CD8-positive, alpha-beta memory T cell (primary cell): ENCODE data around the gene MED7. TPM values are rescaled to one million over a fixed set of nuclear protein-coding genes. Genes with fewer than 3 reads are reported as not detected.

Experiments
- CTCF ChIA-PET: fragments of 350-600 bp; sonication (Branson Sonifier 250); formaldehyde crosslinking; loops from one replicate; lab custom pipeline; 2021; ENCODE audit warnings: antibody characterized with exemption; lab: Charles Lee
- POLR2A ChIA-PET: fragments of 350-600 bp; sonication (Branson Sonifier 250); formaldehyde crosslinking; loops from one replicate; lab custom pipeline; 2021; ENCODE audit warnings: antibody characterized with exemption; lab: Charles Lee
- DNase-seq, 5 donors: peaks; one replicate each; pipeline versions ENCODE4 v3.0.0 to v3.0.0-alpha.2; 2020 to 2022; ENCODE audit warnings: mixed read lengths in 1 of 5
- H3K27ac ChIP-seq: one replicate; pipeline ENCODE4 v1.7.0; 2013; ENCODE audit warnings: low read depth, mild to moderate bottlenecking, low read length, moderate library complexity
- H3K27me3 ChIP-seq: 2 replicates; pipeline ENCODE4 v1.7.0; 2013; ENCODE audit warnings: low read length, mild to moderate bottlenecking; ENCODE audit not compliant: insufficient read depth, poor library complexity, severe bottlenecking
- H3K36me3 ChIP-seq: 2 replicates; pipeline ENCODE4 v1.7.0; 2013; ENCODE audit warnings: mild to moderate bottlenecking, low read length, moderate library complexity; ENCODE audit not compliant: insufficient read depth
- H3K4me1 ChIP-seq: 2 replicates; pipeline ENCODE4 v1.7.0; 2013; ENCODE audit warnings: mild to moderate bottlenecking, low read length, moderate library complexity; ENCODE audit not compliant: insufficient read depth
- H3K4me3 ChIP-seq: 2 replicates; pipeline ENCODE4 v1.7.0; 2013; ENCODE audit warnings: mild to moderate bottlenecking, low read length
- H3K9me3 ChIP-seq: 2 replicates; pipeline ENCODE4 v1.7.0; 2013; ENCODE audit warnings: mild to moderate bottlenecking, low read length
- H3K27ac Mint-ChIP-seq, 8 donors: one replicate each; pipeline ENCODE4 v1.8.0; 2020 to 2021; ENCODE audit warnings: mixed read lengths in 8 of 8, mild to moderate bottlenecking in 6 of 8, inconsistent platforms in 3 of 8, moderate library complexity in 3 of 8
- H3K27me3 Mint-ChIP-seq, 2 donors: one replicate each; pipeline ENCODE4 v1.8.0; 2020 to 2021; ENCODE audit warnings: mixed read lengths in 2 of 2, mild to moderate bottlenecking in 1 of 2, moderate library complexity in 1 of 2
- H3K36me3 Mint-ChIP-seq, 3 donors: one replicate each; pipeline ENCODE4 v1.8.0; 2020 to 2021; ENCODE audit warnings: mixed read lengths in 3 of 3, inconsistent platforms in 1 of 3, mild to moderate bottlenecking in 1 of 3
- H3K4me1 Mint-ChIP-seq, 3 donors: one replicate each; pipeline ENCODE4 v1.8.0; 2020 to 2021; ENCODE audit warnings: mixed read lengths in 3 of 3, inconsistent platforms in 1 of 3, mild to moderate bottlenecking in 1 of 3
- H3K4me3 Mint-ChIP-seq, 7 donors: one replicate each; pipeline ENCODE4 v1.8.0; 2020 to 2021; ENCODE audit warnings: mixed read lengths in 7 of 7, mild to moderate bottlenecking in 6 of 7, moderate library complexity in 4 of 7, inconsistent platforms in 2 of 7
- H3K9me3 Mint-ChIP-seq, 5 donors: one replicate each; pipeline ENCODE4 v1.8.0; 2020 to 2022; ENCODE audit warnings: mixed read lengths in 5 of 5, mild to moderate bottlenecking in 3 of 5, moderate library complexity in 2 of 5, inconsistent platforms in 1 of 5
- polyA plus RNA-seq: library from polyadenylated mRNA; unstranded; fragments of 300-500 nt; fragmentation: Illumina TruSeq; gene quantifications from one replicate; pipeline ENCODE4 v1.2.3, GENCODE V29; 2021
- total RNA-seq, 2 experiments: library from RNA; stranded (reverse); gene quantifications; one replicate each; pipeline ENCODE4 v1.2.3, GENCODE V29; 2021

MED7 gene
- total and polyA plus RNA-seq, 3 experiments from 2014 or later = 12.6 to 15.7 (median 14.7) TPM

DNA sequence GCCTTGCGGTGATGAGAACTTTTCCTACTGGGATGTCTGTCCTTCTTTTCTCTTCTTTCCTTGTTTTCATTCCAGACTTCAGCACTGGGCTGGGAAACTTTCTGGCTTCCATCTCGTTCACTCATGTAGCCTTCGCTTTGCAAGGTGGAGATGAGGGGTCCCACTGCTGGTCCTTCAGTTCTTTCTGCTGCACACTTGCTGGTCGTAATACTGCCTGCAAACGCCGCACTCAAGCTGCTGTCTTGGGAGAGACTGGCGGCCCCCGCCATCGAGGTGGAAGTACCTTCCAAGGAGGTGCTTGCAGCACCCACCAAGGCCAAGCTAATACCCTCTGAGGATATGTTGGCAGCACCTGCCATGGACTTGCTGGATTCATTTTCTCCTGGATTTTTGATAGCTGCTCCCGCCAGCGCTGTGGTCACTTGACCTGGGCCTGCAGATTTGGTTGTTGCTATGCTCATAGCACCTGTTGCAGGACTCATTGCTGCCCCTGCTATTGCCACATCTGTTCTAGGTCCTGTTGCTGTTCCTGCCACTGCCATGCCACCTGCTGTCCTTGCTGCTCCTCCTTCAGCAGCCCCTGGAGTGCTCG is 20.4 kb upstream of the MED7 start:
- Histone ChIP-seq H3K4me1 (peaks cover 43% of the 10 kb centered on the region), H3K9me3 (no peaks in the 10 kb centered on the region), H3K27me3 (no peaks in the 10 kb centered on the region), H3K27ac (no peak overlapping the region), H3K36me3 (no peaks in the 10 kb centered on the region), H3K4me3 (no peak overlapping the region)
- Mint-ChIP-seq H3K27me3 (no peaks in the 10 kb centered on the region), H3K9me3 (no peaks in the 10 kb centered on the region), H3K36me3 (no peaks in the 10 kb centered on the region), H3K4me3 (no peak overlapping the region), H3K27ac (peak overlapping the region in 1 of 8 donors; percentile 40), H3K4me1 (peaks cover 45 to 70% (median 65%) of the 10 kb centered on the region in 3 donors)
- ChIA-PET POLR2A (no interaction called here), CTCF (interaction anchor here (1.6 to 3.6 kb wide), 2 partner anchors 14 to 16 kb away, joined by 3 to 13 read pairs; no protein-coding TSS in a partner anchor)
- DNase-seq = no peak

DNA sequence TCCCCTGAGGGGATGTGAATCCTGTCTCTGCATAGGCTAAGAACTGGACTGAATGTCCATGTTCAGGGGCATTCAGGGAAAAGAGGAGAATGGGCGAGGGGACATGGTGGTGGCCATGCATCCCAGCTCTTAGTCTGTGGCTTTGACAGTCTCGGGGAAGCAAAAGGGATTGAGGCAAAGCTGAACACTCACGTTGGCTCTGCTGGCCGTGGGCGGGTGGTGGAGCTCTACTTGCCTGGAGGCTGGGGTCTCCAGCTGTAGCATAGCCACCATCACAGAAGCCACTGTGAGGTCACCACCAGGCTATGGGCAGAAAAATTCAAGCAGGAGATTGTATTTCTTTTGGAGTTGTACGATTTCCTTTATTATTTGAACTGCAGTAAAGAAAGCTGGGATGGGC is 19.3 kb upstream of the MED7 start:
- ChIA-PET POLR2A (interaction anchor here (0.9 kb wide), 1 partner anchor 105 kb away, joined by 3 read pairs; no protein-coding TSS in a partner anchor), CTCF (interaction anchor here (1.4 to 3.6 kb wide), 5 partner anchors 9 to 30 kb away, joined by 3 to 13 read pairs (median 4); no protein-coding TSS in a partner anchor)
- DNase-seq = no peak
- no peak overlapping the region for H3K27ac Mint-ChIP-seq
- H3K27me3 Mint-ChIP-seq = no peaks in the 10 kb centered on the region
- no peaks in the 10 kb centered on the region for H3K36me3 ChIP-seq
- H3K4me3 Mint-ChIP-seq = no peak overlapping the region
- H3K36me3 Mint-ChIP-seq = no peaks in the 10 kb centered on the region
- H3K27me3 ChIP-seq = no peaks in the 10 kb centered on the region
- no peak overlapping the region for H3K27ac ChIP-seq
- no peaks in the 10 kb centered on the region for H3K9me3 Mint-ChIP-seq
- H3K4me1 Mint-ChIP-seq = peaks cover 40 to 70% (median 65%) of the 10 kb centered on the region in 3 donors
- H3K9me3 ChIP-seq = no peaks in the 10 kb centered on the region
- H3K4me3 ChIP-seq = no peak overlapping the region
- peaks cover 37% of the 10 kb centered on the region for H3K4me1 ChIP-seq

DNA sequence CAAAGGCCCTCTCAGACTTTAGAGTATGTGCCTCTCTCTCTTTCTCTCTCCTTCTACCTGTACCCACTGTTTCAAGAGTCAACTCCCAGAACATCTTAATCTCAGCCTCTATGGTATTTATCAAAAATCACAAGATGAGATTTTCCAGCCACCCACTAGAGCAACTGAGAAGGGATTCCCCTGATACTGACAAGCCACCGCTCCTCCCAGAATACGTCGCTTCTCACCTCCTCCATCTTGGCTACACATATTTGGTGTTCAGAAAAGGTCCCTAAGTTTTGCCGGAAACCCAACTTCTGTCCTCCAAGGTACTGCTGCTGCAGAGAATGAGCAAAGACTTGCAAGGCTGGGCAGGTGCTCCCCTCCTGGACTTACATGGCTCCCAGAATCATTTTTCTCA is 17.3 kb upstream of the MED7 start:
- Mint-ChIP-seq H3K4me3 (peak overlapping the region; percentile 34 to 81 (median 62)), H3K9me3 (no peaks in the 10 kb centered on the region), H3K36me3 (peaks cover 0 to 1% (median 0%) of the 10 kb centered on the region in 3 donors), H3K27me3 (no peaks in the 10 kb centered on the region), H3K4me1 (peaks cover 46 to 72% (median 71%) of the 10 kb centered on the region in 3 donors), H3K27ac (peak overlapping the region; percentile 89 to 100 (median 96))
- Histone ChIP-seq H3K9me3 (no peaks in the 10 kb centered on the region), H3K27ac (peak overlapping the region; percentile 79), H3K4me3 (peak overlapping the region; percentile 30), H3K36me3 (no peaks in the 10 kb centered on the region), H3K27me3 (no peaks in the 10 kb centered on the region), H3K4me1 (peaks cover 45% of the 10 kb centered on the region)
- peak in 4 of 5 donors; percentile 32 to 70 (median 41) for DNase-seq
- ChIA-PET POLR2A (interaction anchor here (1.0 kb wide), 1 partner anchor 19 kb away, joined by 3 read pairs; no protein-coding TSS in a partner anchor), CTCF (no interaction called here)

DNA sequence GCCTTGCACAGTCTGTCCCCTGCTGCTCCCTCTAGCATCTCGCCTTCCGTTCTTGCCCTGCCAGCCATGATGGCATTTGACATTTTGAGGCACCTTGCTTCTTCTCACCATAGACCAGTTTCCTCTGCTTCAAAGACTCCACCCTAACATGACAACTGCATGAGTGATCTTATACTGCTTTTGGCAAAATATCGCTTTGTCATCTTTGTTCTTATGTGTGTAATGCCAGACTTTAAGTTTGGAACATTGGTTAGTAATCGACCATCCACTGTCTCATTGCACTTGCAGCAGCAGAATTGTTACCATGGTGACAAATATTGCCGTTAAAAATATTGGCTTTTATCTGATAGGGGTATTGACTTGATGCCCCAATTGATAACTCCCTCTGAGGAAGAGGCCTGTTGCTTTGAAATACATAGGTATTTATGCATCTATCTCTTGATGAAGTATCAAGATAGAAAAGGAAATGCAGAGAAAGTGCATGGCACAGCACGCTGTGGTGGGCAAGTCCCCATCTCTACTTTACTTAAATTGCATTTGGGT is 16.6 kb upstream of the MED7 start:
- peak overlapping the region; percentile 30 for H3K4me3 ChIP-seq
- Mint-ChIP-seq H3K9me3 (no peaks in the 10 kb centered on the region), H3K4me3 (peak overlapping the region; percentile 24 to 81 (median 61)), H3K27me3 (no peaks in the 10 kb centered on the region), H3K4me1 (peaks cover 52 to 78% (median 76%) of the 10 kb centered on the region in 3 donors), H3K27ac (peak overlapping the region; percentile 89 to 100 (median 96)), H3K36me3 (peaks cover 0 to 3% (median 0%) of the 10 kb centered on the region in 3 donors)
- H3K4me1 ChIP-seq = peaks cover 51% of the 10 kb centered on the region
- ChIA-PET CTCF (no interaction called here), POLR2A (interaction anchor here (1.0 kb wide), 1 partner anchor 20 kb away, joined by 3 read pairs; no protein-coding TSS in a partner anchor)
- H3K36me3 ChIP-seq = no peaks in the 10 kb centered on the region
- H3K27ac ChIP-seq = peak overlapping the region; percentile 79
- peak in 3 of 5 donors; percentile 61 to 71 (median 61) for DNase-seq
- no peaks in the 10 kb centered on the region for H3K27me3 ChIP-seq
- H3K9me3 ChIP-seq = no peaks in the 10 kb centered on the region

DNA sequence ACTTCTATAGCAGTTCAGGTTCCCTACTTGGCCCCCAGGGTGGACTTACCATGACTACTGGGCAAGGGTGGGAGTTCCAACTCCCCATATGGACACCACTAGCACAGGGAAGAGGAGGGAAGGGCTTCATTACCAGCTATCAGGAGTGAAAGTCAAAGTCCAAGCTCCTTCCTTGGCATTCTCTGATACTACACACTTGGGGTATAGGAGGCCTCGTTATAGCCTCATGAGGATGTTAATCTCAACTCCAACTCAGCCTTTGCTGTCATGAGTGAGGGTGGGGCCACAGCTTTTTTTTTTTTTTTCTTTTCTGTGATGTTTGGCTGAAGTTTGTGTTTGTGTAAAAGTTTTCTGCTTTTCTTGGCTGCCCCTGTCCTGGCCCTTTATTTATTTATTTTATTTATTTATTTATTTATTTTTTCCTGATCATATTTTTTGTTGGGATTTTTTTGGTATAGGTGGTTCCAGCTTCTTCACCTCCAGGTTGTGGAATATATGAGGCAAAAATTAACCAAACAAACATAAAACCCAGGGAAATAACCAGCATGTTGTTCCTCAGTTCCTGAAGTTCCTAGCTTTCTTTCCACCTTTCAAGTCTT is 14.7 kb upstream of the MED7 start:
- Mint-ChIP-seq H3K9me3 (no peaks in the 10 kb centered on the region), H3K27ac (peak overlapping the region in 5 of 8 donors; percentile 8 to 71 (median 52)), H3K4me3 (peak overlapping the region in 1 of 7 donors; percentile 10), H3K4me1 (peaks cover 64 to 85% (median 83%) of the 10 kb centered on the region in 3 donors), H3K36me3 (peaks cover 0 to 3% (median 0%) of the 10 kb centered on the region in 3 donors), H3K27me3 (no peaks in the 10 kb centered on the region)
- H3K27me3 ChIP-seq = no peaks in the 10 kb centered on the region
- peaks cover 66% of the 10 kb centered on the region for H3K4me1 ChIP-seq
- ChIA-PET CTCF (interaction anchor here (0.9 to 1.5 kb wide), 5 partner anchors 8 to 46 kb away, joined by 3 to 6 read pairs (median 3); no protein-coding TSS in a partner anchor), POLR2A (interaction anchor here (0.6 to 2.0 kb wide), 6 partner anchors 11 to 121 kb away, joined by 3 to 9 read pairs (median 4); partner anchors contain the start of gene MED7)
- no peak overlapping the region for H3K27ac ChIP-seq
- no peak for DNase-seq
- no peaks in the 10 kb centered on the region for H3K36me3 ChIP-seq
- H3K9me3 ChIP-seq = no peaks in the 10 kb centered on the region
- H3K4me3 ChIP-seq = no peak overlapping the region

DNA sequence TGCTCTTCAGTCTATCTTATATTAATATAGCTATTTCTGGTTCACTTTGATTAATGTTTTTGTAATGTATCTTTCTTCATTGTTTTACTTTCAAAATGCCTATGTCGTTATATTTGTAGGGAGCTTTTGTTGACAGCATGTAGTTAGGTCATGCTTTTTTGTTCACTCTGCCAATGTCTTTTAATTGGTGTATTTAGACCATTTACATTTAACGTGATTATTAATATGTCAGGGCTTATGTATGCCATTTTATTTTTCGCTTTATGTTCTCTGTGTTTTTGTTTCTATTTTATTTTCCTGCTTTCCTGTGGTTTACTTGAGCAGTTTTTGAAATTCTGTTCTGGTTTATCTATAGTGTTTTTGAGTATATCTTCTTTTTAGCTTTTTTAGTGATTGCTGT is 12.6 kb upstream of the MED7 start:
- Histone ChIP-seq H3K27ac (no peak overlapping the region), H3K9me3 (no peaks in the 10 kb centered on the region), H3K36me3 (no peaks in the 10 kb centered on the region), H3K4me1 (peaks cover 72% of the 10 kb centered on the region), H3K27me3 (no peaks in the 10 kb centered on the region), H3K4me3 (peak overlapping the region; percentile 19)
- no peaks in the 10 kb centered on the region for H3K27me3 Mint-ChIP-seq
- H3K9me3 Mint-ChIP-seq = no peaks in the 10 kb centered on the region
- peaks cover 0 to 3% (median 0%) of the 10 kb centered on the region in 3 donors for H3K36me3 Mint-ChIP-seq
- H3K27ac Mint-ChIP-seq = peak overlapping the region; percentile 25 to 97 (median 93)
- CTCF ChIA-PET = interaction anchor here (0.9 to 1.6 kb wide), 7 partner anchors 10 to 49 kb away, joined by 3 to 7 read pairs (median 4); partner anchors contain the start of gene ITK
- no peak for DNase-seq
- H3K4me3 Mint-ChIP-seq = peak overlapping the region; percentile 81 to 92 (median 84)
- peaks cover 58 to 78% (median 76%) of the 10 kb centered on the region in 3 donors for H3K4me1 Mint-ChIP-seq
- POLR2A ChIA-PET = interaction anchor here (0.5 to 1.7 kb wide), 9 partner anchors 12 to 110 kb away, joined by 3 to 5 read pairs (median 4); partner anchors contain the start of gene MED7

DNA sequence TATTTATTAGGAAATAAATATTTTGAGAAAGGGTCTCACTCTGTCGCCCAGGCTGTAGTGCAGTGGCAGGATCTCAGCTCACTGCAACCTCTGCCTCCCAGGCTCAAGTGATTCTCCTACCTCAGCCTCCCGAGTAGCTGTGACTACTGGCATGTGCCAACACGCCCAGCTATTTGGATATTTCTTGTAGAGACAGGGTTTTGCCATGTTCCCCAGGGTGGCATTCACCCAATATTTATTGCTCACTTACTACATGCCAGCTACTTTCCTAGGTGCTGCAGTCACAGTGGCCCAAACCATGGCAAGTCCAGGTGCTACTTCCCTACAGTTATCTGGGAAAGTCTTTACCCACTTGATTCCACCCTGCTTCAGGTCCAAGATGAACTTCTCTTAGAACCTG is 8.3 kb upstream of the MED7 start:
- Mint-ChIP-seq H3K36me3 (peaks cover 0 to 3% (median 0%) of the 10 kb centered on the region in 3 donors), H3K4me3 (no peak overlapping the region), H3K27ac (peak overlapping the region in 5 of 8 donors; percentile 19 to 69 (median 30)), H3K9me3 (no peaks in the 10 kb centered on the region), H3K27me3 (no peaks in the 10 kb centered on the region), H3K4me1 (peaks cover 44 to 57% (median 55%) of the 10 kb centered on the region in 3 donors)
- H3K4me3 ChIP-seq = no peak overlapping the region
- H3K4me1 ChIP-seq = peaks cover 53% of the 10 kb centered on the region
- ChIA-PET CTCF (interaction anchor here (4.5 to 4.7 kb wide), 2 partner anchors 30 to 36 kb away, joined by 33 to 46 read pairs; partner anchors contain the start of gene ITK), POLR2A (no interaction called here)
- no peaks in the 10 kb centered on the region for H3K36me3 ChIP-seq
- no peaks in the 10 kb centered on the region for H3K27me3 ChIP-seq
- H3K9me3 ChIP-seq = no peaks in the 10 kb centered on the region
- H3K27ac ChIP-seq = no peak overlapping the region
- no peak for DNase-seq
